Fibroblast of the aortic adventitia (primary cell): ENCODE data around the gene SSR2. TPM values are rescaled to one million over a fixed set of nuclear protein-coding genes. Genes with fewer than 3 reads are reported as not detected.

Experiments used
- DNase-seq: peaks from one replicate; pipeline ENCODE4 v3.0.0-alpha.2; 2010; ENCODE audit warnings: low read depth
- H3K4me3 ChIP-seq: 2 replicates; pipeline ENCODE4 v1.5.1; 2011; ENCODE audit warnings: low read depth, mild to moderate bottlenecking, control low read depth, low read length, moderate library complexity
- total RNA-seq: library from RNA; depleted of rRNA; stranded (reverse); fragments of >200 nt; gene quantifications from 2 replicates; pipeline ENCODE4 v1.2.3, GENCODE V29; 2012; ENCODE audit warnings: low replicate concordance
- TF ChIP-seq, protein P1 (sequence below): IDR thresholded peaks from 2 replicates; pipeline ENCODE4 v1.5.1; 2011; ENCODE audit warnings: mild to moderate bottlenecking, low read length, control low read depth, inconsistent platforms; ENCODE audit not compliant: insufficient read depth

SSR2 gene
- total RNA-seq, 1 donor = 472 TPM

DNA sequence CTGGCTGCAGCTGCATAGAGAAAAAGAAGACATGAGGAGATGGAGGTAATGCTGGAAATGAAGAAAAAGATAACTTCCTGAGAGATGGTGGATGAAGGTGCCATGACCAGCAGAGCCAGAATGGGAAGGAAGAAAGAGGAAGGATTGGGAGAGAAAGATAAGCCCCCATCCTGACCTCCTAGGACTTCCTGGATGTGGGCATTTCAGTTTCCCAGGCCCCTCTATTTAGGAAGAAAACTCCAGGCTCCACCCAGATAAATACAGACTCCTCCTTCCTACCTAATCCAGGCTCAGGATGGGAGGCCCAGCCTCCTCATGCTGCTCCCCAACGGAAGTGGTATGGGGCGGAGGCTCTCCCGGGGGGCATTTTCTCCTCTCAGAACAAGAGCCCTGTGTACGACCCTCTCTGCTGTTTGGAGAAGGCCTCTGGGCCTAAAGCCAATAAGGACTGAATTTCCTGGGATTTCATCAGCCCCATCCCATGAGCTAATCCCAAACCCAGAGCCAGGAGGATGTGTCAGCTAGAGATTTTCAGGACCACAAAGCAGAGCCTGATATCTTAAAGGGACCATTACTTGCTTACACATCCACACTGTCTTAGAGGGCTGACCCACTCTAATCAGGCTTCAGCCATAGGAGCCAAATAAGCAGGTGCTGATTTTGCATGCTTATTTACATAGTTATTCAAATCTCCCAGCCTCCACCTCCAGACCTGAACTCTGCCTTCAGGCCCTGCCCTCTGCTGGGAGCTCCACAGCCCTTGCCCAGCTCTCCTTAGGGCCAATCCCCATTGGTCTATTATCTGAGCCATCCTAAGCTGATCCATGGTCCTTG, 37.3 kb downstream of the SSR2 start:
- DNase-seq = peak; percentile 100
- peak overlapping the region; percentile 97 for H3K4me3 ChIP-seq
- TF ChIP-seq, protein P1, sequence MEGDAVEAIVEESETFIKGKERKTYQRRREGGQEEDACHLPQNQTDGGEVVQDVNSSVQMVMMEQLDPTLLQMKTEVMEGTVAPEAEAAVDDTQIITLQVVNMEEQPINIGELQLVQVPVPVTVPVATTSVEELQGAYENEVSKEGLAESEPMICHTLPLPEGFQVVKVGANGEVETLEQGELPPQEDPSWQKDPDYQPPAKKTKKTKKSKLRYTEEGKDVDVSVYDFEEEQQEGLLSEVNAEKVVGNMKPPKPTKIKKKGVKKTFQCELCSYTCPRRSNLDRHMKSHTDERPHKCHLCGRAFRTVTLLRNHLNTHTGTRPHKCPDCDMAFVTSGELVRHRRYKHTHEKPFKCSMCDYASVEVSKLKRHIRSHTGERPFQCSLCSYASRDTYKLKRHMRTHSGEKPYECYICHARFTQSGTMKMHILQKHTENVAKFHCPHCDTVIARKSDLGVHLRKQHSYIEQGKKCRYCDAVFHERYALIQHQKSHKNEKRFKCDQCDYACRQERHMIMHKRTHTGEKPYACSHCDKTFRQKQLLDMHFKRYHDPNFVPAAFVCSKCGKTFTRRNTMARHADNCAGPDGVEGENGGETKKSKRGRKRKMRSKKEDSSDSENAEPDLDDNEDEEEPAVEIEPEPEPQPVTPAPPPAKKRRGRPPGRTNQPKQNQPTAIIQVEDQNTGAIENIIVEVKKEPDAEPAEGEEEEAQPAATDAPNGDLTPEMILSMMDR = peak; percentile 22

GRCh38 chr1:155982106-155982505, 38.6 kb downstream of the SSR2 start:
- TF ChIP-seq, protein P1 = no peak
- no peak for DNase-seq
- H3K4me3 ChIP-seq = peak overlapping the region; percentile 97

DNA sequence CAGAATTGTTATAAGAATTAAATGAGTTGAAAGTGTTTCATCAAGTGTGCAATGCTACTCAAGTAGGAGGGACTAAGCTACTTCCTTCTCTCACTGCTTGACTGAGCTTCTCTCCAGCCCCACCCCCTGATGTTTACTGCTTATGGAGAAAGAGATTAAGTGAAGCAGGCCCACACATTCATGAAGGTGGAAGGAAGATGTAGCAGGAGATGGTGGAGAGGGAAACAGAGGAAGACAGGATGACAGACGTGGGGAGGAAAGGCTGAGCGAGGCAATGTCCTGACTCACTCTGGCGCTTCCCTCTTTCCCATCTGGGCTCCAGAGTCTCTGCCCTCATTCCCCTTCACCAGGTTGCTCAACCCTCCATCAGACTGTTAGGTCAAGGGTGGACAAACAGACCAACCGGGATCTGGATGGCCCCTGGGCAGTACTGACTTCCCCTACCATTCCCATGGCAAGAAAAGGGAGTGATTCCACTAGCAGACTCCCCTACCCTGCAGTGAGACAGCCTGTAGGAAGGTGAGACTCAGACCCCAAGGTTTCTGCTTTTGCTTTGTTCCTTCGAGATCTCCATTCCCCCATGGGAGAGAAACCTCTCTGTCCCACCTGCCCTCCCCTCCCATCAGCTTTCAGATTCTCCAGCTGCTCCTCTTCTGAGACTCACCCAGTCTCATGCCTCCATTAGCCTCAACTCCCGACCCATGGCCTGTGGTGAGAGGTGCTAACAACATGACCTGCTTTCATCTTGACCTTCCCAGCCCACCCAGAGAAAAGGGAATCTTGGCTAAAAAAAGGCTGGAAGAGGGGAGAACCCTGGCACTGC, 39.3 kb downstream of the SSR2 start:
- TF ChIP-seq, protein P1 = no peak
- H3K4me3 ChIP-seq = peak overlapping the region; percentile 97
- DNase-seq = peak; percentile 81

DNA sequence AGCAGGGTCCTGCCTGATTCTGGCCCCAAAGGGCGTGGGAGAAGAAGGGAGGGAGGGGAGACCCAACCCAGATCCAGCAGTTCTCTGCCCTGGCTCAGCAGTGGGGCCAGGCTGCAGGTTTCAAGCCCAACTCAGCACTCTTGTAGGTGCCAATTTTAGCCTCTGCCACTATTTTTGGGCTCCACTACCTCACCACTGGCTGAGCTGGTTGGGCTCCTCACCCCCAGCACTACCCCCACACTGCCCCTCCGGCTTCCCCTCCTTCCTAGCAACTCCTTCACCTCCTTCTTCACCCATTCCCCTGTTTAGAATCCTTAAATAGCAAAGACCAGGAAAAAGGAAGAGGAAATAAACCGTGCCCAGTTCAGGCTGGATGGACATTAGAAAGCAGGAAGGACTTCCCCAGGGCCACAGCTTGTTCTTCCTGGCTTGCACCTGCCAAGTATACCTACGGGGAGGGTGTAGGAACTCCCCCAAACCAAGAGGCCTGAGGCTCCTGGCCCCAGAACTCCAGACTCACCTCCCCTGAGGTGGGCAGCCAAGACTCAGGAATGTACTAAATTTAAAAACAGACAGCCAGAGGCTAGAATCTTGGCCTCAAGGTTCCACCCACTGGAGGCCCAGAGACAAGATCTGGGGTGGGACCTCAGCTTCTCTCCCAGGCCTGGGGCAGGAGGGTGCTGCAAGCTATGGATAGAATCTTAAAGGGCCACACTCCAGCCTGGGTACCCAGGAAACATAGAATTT, 41.0 kb downstream of the SSR2 start:
- DNase-seq = peak; percentile 60
- H3K4me3 ChIP-seq = peak overlapping the region; percentile 97
- TF ChIP-seq, protein P1 = no peak

- TF ChIP-seq, protein P1 = no peak
- peak overlapping the region; percentile 97 for H3K4me3 ChIP-seq
- DNase-seq = peak; percentile 52
Measured at GRCh38 chr1:155978973-155979429, 41.8 kb downstream of the SSR2 start.

DNA sequence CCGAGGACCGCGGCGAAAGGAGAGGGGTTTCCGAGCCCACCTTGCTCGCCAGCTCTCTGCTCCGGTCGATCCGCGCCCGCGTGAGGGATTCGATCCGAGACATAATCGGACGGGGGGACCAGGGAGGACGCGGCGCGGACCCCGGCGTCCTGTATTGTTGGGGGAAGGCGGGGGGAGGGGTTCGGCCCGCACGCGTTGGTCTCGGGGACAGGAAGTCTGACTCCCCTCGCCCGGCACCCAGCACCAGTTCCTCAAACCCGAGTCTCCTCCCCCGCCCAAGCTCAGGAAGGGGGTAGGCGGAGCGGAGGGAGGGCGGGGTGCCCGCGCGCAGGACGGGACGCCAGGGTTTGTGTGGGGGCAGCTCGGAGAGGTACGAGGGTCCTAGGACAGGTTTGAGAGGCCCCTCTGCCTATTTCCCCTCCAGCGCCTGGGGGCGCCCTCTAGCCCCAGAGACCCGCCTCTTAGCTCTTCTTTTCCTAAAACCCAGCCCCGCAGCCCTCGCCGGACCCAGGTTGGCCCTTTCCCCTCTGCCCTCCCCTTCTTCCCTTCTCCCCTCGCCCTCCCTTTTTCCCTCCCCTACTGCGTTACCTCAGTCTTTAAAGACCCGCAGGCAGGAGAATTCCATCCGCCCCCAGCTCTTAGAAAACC, 42.3 kb downstream of the SSR2 start, which contains the start of gene ARHGEF2:
ARHGEF2 (minus strand) TSS at position 223 of the 648 bp plus-strand sequence; CDS start at position 103, 120 bp downstream.
- TF ChIP-seq, protein P1 = peak; percentile 32
- peak; percentile 50 for DNase-seq
- peak within 1 kb of the TSS; percentile 97 for H3K4me3 ChIP-seq
